GM23248 (cell line): ENCODE data around the gene SLC6A12. TPM values are rescaled to one million over a fixed set of nuclear protein-coding genes. Genes with fewer than 3 reads are reported as not detected.
A peak's percentile ranks its signal among the peaks of the same experiment; 100 is the strongest.

Source experiments
- DNase-seq: peaks from one replicate; pipeline ENCODE4 v3.0.0-alpha.2; 2015
- H2AFZ ChIP-seq: fragments of 200-600 bp; sonication (generic); 2 replicates; pipeline ENCODE4 v1.6.1; 2016; ENCODE audit warnings: antibody characterized with exemption
- H3F3A ChIP-seq: fragments of 200-600 bp; sonication (generic); 2 replicates; pipeline ENCODE4 v1.6.1; 2016; ENCODE audit warnings: mild to moderate bottlenecking, antibody characterized with exemption, mixed run types; ENCODE audit not compliant: insufficient read depth
- H3K27ac ChIP-seq: fragments of 200-600 bp; sonication (generic); 2 replicates; pipeline ENCODE4 v1.5.1; 2016; ENCODE audit warnings: mild to moderate bottlenecking
- H3K27me3 ChIP-seq: fragments of 200-600 bp; sonication (generic); replicated peaks from 2 replicates; pipeline ENCODE4 v1.6.1; 2016; ENCODE audit warnings: mild to moderate bottlenecking; ENCODE audit not compliant: insufficient read depth
- H3K36me3 ChIP-seq: fragments of 200-600 bp; sonication (generic); 2 replicates; pipeline ENCODE4 v1.6.1; 2016; ENCODE audit warnings: low read depth, mild to moderate bottlenecking
- H3K4me1 ChIP-seq: fragments of 200-600 bp; sonication (generic); 2 replicates; pipeline ENCODE4 v1.6.1; 2016; ENCODE audit warnings: mild to moderate bottlenecking; ENCODE audit not compliant: insufficient read depth
- H3K4me2 ChIP-seq: fragments of 200-600 bp; sonication (generic); one replicate; pipeline ENCODE4 v1.6.1; 2016; ENCODE audit warnings: mild to moderate bottlenecking; ENCODE audit not compliant: unreplicated experiment
- H3K4me3 ChIP-seq: fragments of 200-600 bp; sonication (generic); 2 replicates; pipeline ENCODE4 v1.5.1; 2016; ENCODE audit warnings: mild to moderate bottlenecking
- H3K79me2 ChIP-seq: fragments of 200-600 bp; sonication (generic); 2 replicates; pipeline ENCODE4 v1.6.1; 2016; ENCODE audit warnings: mild to moderate bottlenecking; ENCODE audit not compliant: insufficient read depth
- H3K9ac ChIP-seq: fragments of 200-600 bp; sonication (generic); 2 replicates; pipeline ENCODE4 v1.6.1; 2016; ENCODE audit warnings: mild to moderate bottlenecking
- H3K9me2 ChIP-seq: fragments of 200-600 bp; sonication (generic); 2 replicates; pipeline ENCODE4 v1.6.1; 2016; ENCODE audit warnings: mixed run types, mild to moderate bottlenecking, moderate library complexity; ENCODE audit not compliant: insufficient read depth
- H3K9me3 ChIP-seq: fragments of 200-600 bp; sonication (generic); one replicate; pipeline ENCODE4 v1.6.1; 2017; ENCODE audit warnings: low read depth
- H4K20me1 ChIP-seq: fragments of 200-600 bp; sonication (generic); 2 replicates; pipeline ENCODE4 v1.6.0; 2016; ENCODE audit not compliant: insufficient read depth
- EZH2 ChIP-seq: fragments of 200-600 bp; sonication (generic); IDR thresholded peaks from 2 replicates; pipeline ENCODE4 v1.6.1; 2018; ENCODE audit warnings: antibody characterized with exemption, mild to moderate bottlenecking; ENCODE audit not compliant: insufficient read depth, poor library complexity, severe bottlenecking
- EZH2phosphoT487 ChIP-seq: fragments of 200-600 bp; sonication (generic); IDR thresholded peaks from 2 replicates; pipeline ENCODE4 v1.6.1; 2018; ENCODE audit warnings: antibody characterized with exemption, moderate library complexity, mild to moderate bottlenecking, low read depth; ENCODE audit not compliant: insufficient read depth
- WGBS, 2 experiments: methylation state at CpG; one replicate each; pipeline ENCODE4 v1.1.6; 2015 to 2017; ENCODE audit warnings: low lambda C conversion rate in 2 of 2, low coverage in 1 of 2; ENCODE audit errors: missing lambda C conversion rate in 2 of 2; 5-methylcytosine and 5-hydroxymethylcytosine counted together
- in situ Hi-C: fragments of 300-500 bp; cut with MboI; formaldehyde crosslinking; loops from 2 replicates; pipeline ENCODE4 v1.15.0; 2020
- polyA plus RNA-seq: library from polyadenylated mRNA; unstranded; fragments of >200 nt; fragmentation: Nextera tagmentation; extraction: Ambion mirVana; gene quantifications from 2 replicates; pipeline ENCODE4 v1.2.1, GENCODE V29; 2016
- total RNA-seq: library from RNA; depleted of rRNA; stranded (reverse); fragments of >200 nt; shearing (Covaris generic); gene quantifications from 2 replicates; pipeline ENCODE4 v1.2.3, GENCODE V29; 2014

Gene SLC6A12
- total and polyA plus RNA-seq, 2 experiments from 2014 or later: not detected

DNA sequence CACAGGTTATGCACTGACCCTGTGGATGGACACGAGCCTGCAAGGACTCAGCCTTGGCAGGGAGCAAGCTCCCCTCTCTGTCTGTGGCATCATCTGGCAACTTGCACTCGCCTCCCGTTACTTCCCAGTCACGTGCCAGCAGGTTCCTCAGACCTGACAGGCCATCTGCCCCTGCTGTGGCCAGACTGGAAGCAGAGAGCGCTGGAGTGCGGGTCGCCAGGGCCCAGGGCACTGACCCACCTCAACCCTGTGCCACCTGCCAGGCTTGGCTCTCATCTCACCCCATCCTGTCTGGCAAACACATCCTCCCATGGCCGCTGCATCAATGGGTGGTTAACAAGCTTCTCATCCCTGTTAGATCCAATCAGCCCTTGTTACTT lies 28.4 kb downstream of the SLC6A12 start:
- H3K79me2 ChIP-seq: no peaks in the 10 kb centered on the region
- TF ChIP-seq EZH2 (no peak), EZH2phosphoT487 (no peak)
- H2AFZ ChIP-seq: no peak overlapping the region

DNA sequence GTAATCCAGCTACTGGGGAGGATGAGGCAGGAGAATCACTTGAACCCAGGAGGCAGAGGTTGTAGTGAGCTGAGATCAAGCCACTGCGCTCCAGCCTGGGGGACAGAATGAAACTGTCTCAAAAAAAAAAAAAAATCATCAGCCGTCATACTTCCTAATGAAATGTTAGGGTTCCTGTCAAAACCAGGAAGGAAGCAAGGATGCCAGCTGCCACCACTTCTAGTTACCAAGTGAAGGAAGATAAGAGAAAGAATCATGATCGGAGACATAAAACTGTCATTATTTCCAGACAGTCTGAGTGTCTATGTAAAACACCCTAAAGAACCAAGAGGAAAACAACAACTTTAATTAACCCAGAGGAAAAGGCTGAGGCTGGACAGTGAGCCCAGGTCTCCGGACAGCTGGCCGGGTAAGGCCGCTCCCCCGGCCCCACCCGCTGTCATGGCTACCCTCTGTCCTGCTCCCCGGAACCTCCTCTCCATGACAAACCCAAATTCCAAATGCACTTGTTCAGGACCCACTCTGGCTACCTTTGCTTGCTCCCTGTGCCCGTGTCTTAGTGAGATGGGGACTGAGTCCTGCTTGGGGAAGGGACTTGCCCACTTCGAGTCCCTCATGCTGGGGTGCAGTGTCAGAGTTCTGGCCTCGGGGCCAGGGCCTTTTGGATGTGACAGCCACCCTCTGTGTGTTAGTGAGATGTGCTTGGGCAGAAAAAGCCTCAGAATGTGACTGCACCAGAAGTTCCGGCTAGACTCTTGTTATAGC lies 29.0 kb downstream of the SLC6A12 start:
- Histone ChIP-seq H3K79me2 (no peaks in the 10 kb centered on the region), H3K4me2 (no peak overlapping the region), H3K9me2 (no peaks in the 10 kb centered on the region), H3K9ac (no peak overlapping the region), H3K4me3 (no peak overlapping the region), H3K4me1 (0 out of 2 replicates have a peak, but pooled peaks cover 3% of the 10 kb centered on the region), H2AFZ (no peak overlapping the region), H3F3A (no peaks in the 10 kb centered on the region; the same call in 1 of the 2 replicates), H3K27ac (no peak overlapping the region), H4K20me1 (no peaks in the 10 kb centered on the region), H3K27me3 (0 out of 2 replicates have a peak, but pooled peaks cover under 1% of the 10 kb centered on the region), H3K36me3 (no peaks in the 10 kb centered on the region), H3K9me3 (no peaks in the 10 kb centered on the region)
- no peak for DNase-seq
- no peak for TF ChIP-seq EZH2
- TF ChIP-seq EZH2phosphoT487: no peak
- in situ Hi-C loops: no loop called here
- 81 to 83% methylated on average over 13 of the region's 13 CpGs for WGBS, 2 experiments

More for the DNA sequence above, 28.4 kb downstream of the SLC6A12 start:
- Histone ChIP-seq H3K4me3 (no peak overlapping the region), H3K36me3 (no peaks in the 10 kb centered on the region), H3K9me3 (no peaks in the 10 kb centered on the region), H4K20me1 (no peaks in the 10 kb centered on the region), H3K4me2 (no peak overlapping the region), H3K27ac (no peak overlapping the region), H3K9me2 (no peaks in the 10 kb centered on the region), H3K27me3 (0 out of 2 replicates have a peak, but pooled peaks cover 6% of the 10 kb centered on the region), H3F3A (no peaks in the 10 kb centered on the region; the same call in 1 of the 2 replicates), H3K4me1 (0 out of 2 replicates have a peak, but pooled peaks cover 3% of the 10 kb centered on the region), H3K9ac (no peak overlapping the region)
- DNase-seq: no peak
- in situ Hi-C loops: no loop called here
- 61 to 69% methylated on average over 7 to 8 of the region's 8 CpGs for WGBS, 2 experiments

DNA sequence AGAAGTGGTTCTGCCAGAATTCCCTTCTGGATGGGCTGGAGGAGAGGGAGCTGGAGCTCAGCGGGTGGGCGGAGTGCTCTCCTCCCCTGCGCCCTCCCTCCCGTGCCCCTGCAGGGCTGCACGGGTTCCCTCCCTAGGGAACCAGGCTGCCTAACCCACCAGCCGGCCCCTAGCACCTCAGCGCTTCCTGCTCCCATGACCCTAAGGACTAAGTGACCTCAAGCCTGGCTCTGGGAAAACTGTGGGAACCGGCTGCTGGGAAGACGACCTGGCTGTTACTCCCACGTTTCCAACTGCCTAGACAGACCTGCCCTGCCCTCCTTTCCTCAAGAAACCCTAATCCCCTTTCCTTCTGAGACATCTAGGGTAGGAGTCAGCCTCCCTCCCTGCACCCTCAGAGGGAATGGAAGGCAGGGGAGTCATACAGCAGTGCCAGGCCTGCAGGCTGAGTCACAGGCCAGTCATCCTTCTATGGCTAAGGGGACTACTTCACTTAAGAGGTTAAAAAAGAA lies 31.5 kb downstream of the SLC6A12 start:
- Histone ChIP-seq H3K36me3 (no peaks in the 10 kb centered on the region), H3K27me3 (no peaks in the 10 kb centered on the region), H3F3A (no peaks in the 10 kb centered on the region; the same call in 1 of the 2 replicates), H3K4me3 (no peak overlapping the region), H3K79me2 (no peaks in the 10 kb centered on the region), H3K9me3 (no peaks in the 10 kb centered on the region), H2AFZ (no peak overlapping the region), H3K9ac (no peak overlapping the region), H3K9me2 (no peaks in the 10 kb centered on the region), H3K4me1 (0 out of 2 replicates have a peak, but pooled peaks cover 3% of the 10 kb centered on the region), H4K20me1 (no peaks in the 10 kb centered on the region), H3K27ac (no peak overlapping the region; the same call in 1 of the 2 replicates), H3K4me2 (no peak overlapping the region)
- TF ChIP-seq EZH2phosphoT487: no peak
- no peak for TF ChIP-seq EZH2
- in situ Hi-C loops: no loop called here
- 23 to 34% methylated on average over 8 to 10 of the region's 10 CpGs for WGBS, 2 experiments
- DNase-seq: peak; percentile 84

DNA sequence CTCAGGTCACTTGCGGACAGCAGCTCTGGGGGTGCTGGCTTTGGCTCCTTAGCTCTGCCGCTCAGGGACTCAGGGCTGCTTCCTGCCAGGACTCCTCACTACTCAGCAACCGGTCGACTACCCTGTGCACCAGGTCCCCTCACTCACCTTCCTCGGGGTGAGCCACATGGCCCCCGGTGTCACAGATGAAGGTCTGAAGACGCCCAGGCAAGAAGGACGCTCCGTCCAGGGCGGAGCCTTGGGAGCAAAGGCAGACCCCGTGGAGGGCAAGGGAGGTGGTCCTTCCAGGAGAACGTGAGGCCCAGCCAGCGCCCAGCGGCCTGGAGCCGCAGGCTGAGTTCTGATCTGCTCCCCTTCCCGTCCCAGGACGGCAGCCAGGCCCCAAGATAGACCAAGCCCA lies 32.0 kb downstream of the SLC6A12 start:
- TF ChIP-seq EZH2 (no peak), EZH2phosphoT487 (no peak)
- Histone ChIP-seq H3K36me3 (no peaks in the 10 kb centered on the region), H3K4me1 (peaks cover 3% of the 10 kb centered on the region; the same call in 1 of the 2 replicates), H2AFZ (no peak overlapping the region), H3F3A (no peaks in the 10 kb centered on the region; the same call in 1 of the 2 replicates), H3K9me3 (no peaks in the 10 kb centered on the region), H3K4me2 (no peak overlapping the region), H4K20me1 (no peaks in the 10 kb centered on the region), H3K9me2 (no peaks in the 10 kb centered on the region), H3K79me2 (no peaks in the 10 kb centered on the region), H3K9ac (no peak overlapping the region), H3K4me3 (no peak overlapping the region), H3K27ac (no peak overlapping the region), H3K27me3 (no peaks in the 10 kb centered on the region)
- in situ Hi-C loops: no loop called here
- no peak for DNase-seq
- WGBS, 2 experiments: 78% methylated on average over 17 of the region's 17 CpGs
